HepG2 (cell line): ENCODE measurements around the gene RHOG. TPM values are rescaled to one million over a fixed set of nuclear protein-coding genes. Genes with fewer than 3 reads are reported as not detected.

Experiments used
- ATAC-seq: fragments of 200-7000 bp; cut with Tn5 transposase; 3 replicates; pipeline ENCODE4 v1.9.1; 2020; ENCODE audit warnings: mild to moderate bottlenecking, moderate library complexity
- BruUV-seq: library from RNA; stranded (reverse); fragments of 400-500 nt; replicated peaks from 2 replicates; lab custom pipeline; 2021; lab: Mats Ljungman, UMichigan
- CTCF ChIA-PET: fragments of 300-600 bp; formaldehyde crosslinking; extraction: SDS; loops from one replicate; lab custom pipeline; 2021; ENCODE audit warnings: low total read pairs, inconsistent platforms, low intra/inter-chr PET ratio; lab: Yijun Ruan, JAX
- POLR2A ChIA-PET: fragments of 350-600 bp; sonication (Branson Sonifier 250); formaldehyde crosslinking; loops from one replicate; lab custom pipeline; 2020; ENCODE audit warnings: antibody characterized with exemption, inconsistent platforms; lab: Yijun Ruan, JAX
- DNase-seq: peaks from one replicate; pipeline ENCODE4 v3.0.0-alpha.2; 2015; ENCODE audit warnings: low spot score
- FAIRE-seq: peaks from 3 replicates; lab custom pipeline; 2011; peaks lifted over from hg19 to GRCh38; lab: Jason Lieb, UNC
- H2AFZ ChIP-seq: one replicate; pipeline ENCODE4 v1.6.1; 2011; ENCODE audit warnings: low read length, inconsistent platforms
- H3K27ac ChIP-seq: fragments of 300-600 bp; 3 replicates; pipeline ENCODE4 v1.8.0; 2011; ENCODE audit warnings: mixed run types, mild to moderate bottlenecking, mixed read lengths, low read length, inconsistent platforms; ENCODE audit not compliant: insufficient read depth; ENCODE audit errors: extremely low read length
- H3K27me3 ChIP-seq, 2 experiments: fragments of 200-600 bp in 1 of 2; 2 replicates in 1 of 2; 3 replicates in 1 of 2; pipeline versions ENCODE4 v1.6.0 to v1.8.0; 2011; ENCODE audit warnings: low read length in 2 of 2, mild to moderate bottlenecking in 2 of 2, moderate library complexity in 2 of 2, inconsistent platforms in 1 of 2; ENCODE audit not compliant: insufficient read depth in 2 of 2, control insufficient read depth in 1 of 2
- H3K36me3 ChIP-seq, 2 experiments: fragments of 200-600 bp in 1 of 2; replicated peaks in 1 of 2; 2 replicates in 1 of 2; 3 replicates in 1 of 2; pipeline versions ENCODE4 v1.5.1 to v1.8.0; 2011; ENCODE audit warnings: low read length in 2 of 2, inconsistent platforms in 1 of 2; ENCODE audit not compliant: insufficient read depth in 2 of 2, control insufficient read depth in 1 of 2
- H3K4me1 ChIP-seq: 2 replicates; pipeline ENCODE4 v1.5.1; 2012; ENCODE audit warnings: low read length, inconsistent platforms; ENCODE audit not compliant: insufficient read depth
- H3K4me2 ChIP-seq: 2 replicates; pipeline ENCODE4 v1.6.0; 2011; ENCODE audit warnings: low read depth, low read length, inconsistent platforms
- H3K4me3 ChIP-seq, 3 experiments: fragments of 200-600 bp in 1 of 3; sonication (generic), shearing (Covaris generic) in 1 of 3; replicated peaks in 1 of 3; 2 replicates each; pipeline ENCODE4 v1.5.1; 2011 to 2016; ENCODE audit warnings: low read length in 3 of 3, inconsistent platforms in 2 of 3, low read depth in 2 of 3, mild to moderate bottlenecking in 2 of 3, control low read depth in 1 of 3, mixed read lengths in 1 of 3; ENCODE audit not compliant: insufficient read depth in 1 of 3
- H3K79me2 ChIP-seq: one replicate; pipeline ENCODE4 v1.6.1; 2011; ENCODE audit warnings: low read length, inconsistent platforms; ENCODE audit not compliant: insufficient read depth
- H3K9ac ChIP-seq: 2 replicates; pipeline ENCODE4 v1.6.0; 2011; ENCODE audit warnings: mild to moderate bottlenecking, low read depth, low read length, inconsistent platforms; ENCODE audit not compliant: insufficient read depth
- H3K9me3 ChIP-seq: 2 replicates; pipeline ENCODE4 v1.5.1; 2012; ENCODE audit warnings: mild to moderate bottlenecking, low read length
- H4K20me1 ChIP-seq: 2 replicates; pipeline ENCODE4 v1.6.0; 2011; ENCODE audit warnings: inconsistent platforms, mild to moderate bottlenecking, low read length, moderate library complexity; ENCODE audit not compliant: insufficient read depth
- ARID2 ChIP-seq: sonication (generic); formaldehyde crosslinking; IDR thresholded peaks from 2 replicates; pipeline ENCODE4 v1.8.1; 2022; ENCODE audit warnings: mild to moderate bottlenecking, missing genetic modification reagents, borderline replicate concordance
- BCL6 ChIP-seq: IDR thresholded peaks from 2 replicates; pipeline ENCODE4 v1.6.1; 2016; ENCODE audit warnings: missing genetic modification reagents, missing compliant biosample characterization
- CHD4 ChIP-seq: fragments of 200-600 bp; sonication (generic); IDR thresholded peaks from 2 replicates; pipeline ENCODE4 v1.7.0; 2017; ENCODE audit warnings: mild to moderate bottlenecking, low read length, borderline replicate concordance
- CTCF ChIP-seq: sonication (generic); formaldehyde crosslinking; IDR thresholded peaks from 2 replicates; pipeline ENCODE4 v1.5.0; 2020; ENCODE audit warnings: mild to moderate bottlenecking, missing genetic modification reagents, moderate library complexity
- GATAD2A ChIP-seq: IDR thresholded peaks from 2 replicates; pipeline ENCODE4 v1.6.1; 2016
- HINFP ChIP-seq: sonication (generic); formaldehyde crosslinking; IDR thresholded peaks from 2 replicates; pipeline ENCODE4 v1.4.0; 2020; ENCODE audit warnings: low read depth, mild to moderate bottlenecking, missing genetic modification reagents
- HNRNPH1 ChIP-seq: fragments of 200-400 bp; formaldehyde crosslinking; optimal IDR thresholded peaks from 2 replicates; pipeline ENCODE3; 2017; ENCODE audit warnings: mild to moderate bottlenecking, low read depth, low read length
- NR2F2 ChIP-seq: IDR thresholded peaks from 2 replicates; pipeline ENCODE4 v1.6.1; 2012; ENCODE audit warnings: low read depth, inconsistent platforms, borderline replicate concordance
- RAD21 ChIP-seq: fragments of 450-650 bp; formaldehyde crosslinking; IDR thresholded peaks from 2 replicates; pipeline ENCODE4 v1.5.0; 2020; ENCODE audit warnings: mild to moderate bottlenecking
- RCOR2 ChIP-seq: IDR thresholded peaks from 2 replicates; pipeline ENCODE4 v1.6.1; 2016; ENCODE audit warnings: missing biosample characterization, missing genetic modification reagents
- RFX1 ChIP-seq: fragments of 450-650 bp; IDR thresholded peaks from 2 replicates; pipeline ENCODE4 v1.6.1; 2017
- SAP130 ChIP-seq: IDR thresholded peaks from 2 replicates; pipeline ENCODE4 v1.6.1; 2016; ENCODE audit warnings: low read depth
- SMC3 ChIP-seq: IDR thresholded peaks from 2 replicates; pipeline ENCODE4 v1.6.1; 2011; ENCODE audit warnings: low read length, improper control_type of control experiment
- TGIF2 ChIP-seq: IDR thresholded peaks from 2 replicates; pipeline ENCODE4 v1.6.1; 2016; ENCODE audit warnings: control low read depth, missing compliant biosample characterization
- ZBTB21 ChIP-seq: sonication (generic); formaldehyde crosslinking; IDR thresholded peaks from 2 replicates; pipeline ENCODE4 v1.4.0; 2020; ENCODE audit warnings: missing genetic modification reagents
- ZMYM3 ChIP-seq: sonication (generic); formaldehyde crosslinking; IDR thresholded peaks from 2 replicates; pipeline ENCODE4 v1.5.1; 2020; ENCODE audit warnings: mild to moderate bottlenecking, missing genetic modification reagents
- ZNF430 ChIP-seq: sonication (generic); formaldehyde crosslinking; IDR thresholded peaks from 2 replicates; pipeline ENCODE4 v1.9.0; 2021; ENCODE audit warnings: mild to moderate bottlenecking, missing genetic modification reagents
- WGBS: methylation state at CpG from one replicate; pipeline ENCODE4 v1.1.6; 2017; ENCODE audit warnings: low lambda C conversion rate; 5-methylcytosine and 5-hydroxymethylcytosine counted together
- in situ Hi-C: cut with HindIII; loops from 2 replicates; pipeline ENCODE4 v1.10.0; 2017; ENCODE audit warnings: low pct_unique_long_range_greater_than_20kb; ENCODE audit not compliant: extremely low pct_ligation_motif_present
- intact Hi-C: fragments of 100-400 bp; cut with micrococcal nuclease; formaldehyde crosslinking; loops from one replicate; pipeline ENCODE4 v1.10.0; 2022; ENCODE audit not compliant: unreplicated experiment
- polyA plus RNA-seq, 8 experiments: library from polyadenylated mRNA; depleted of rRNA in 3 of 8; stranded (reverse) in 7 of 8; unstranded in 1 of 8; fragments of >200 nt; fragmentation: Illumina TruSeq in 4 of 8; extraction: Trizol in 4 of 8; gene quantifications; 2 replicates each; pipeline versions ENCODE4 v1.2.1 to v1.2.3, GENCODE V29; 2011 to 2016; ENCODE audit warnings: low read depth in 4 of 8, missing spikeins in 1 of 8, mixed read lengths in 1 of 8; ENCODE audit not compliant: insufficient read depth in 1 of 8
- total RNA-seq, 5 experiments: library from RNA; depleted of rRNA; stranded (reverse); fragments of >200 nt; fragmentation: Illumina TruSeq; extraction: Trizol; gene quantifications; 2 replicates each; pipeline ENCODE4 v1.2.3, GENCODE V29; 2016; ENCODE audit warnings: low read depth in 1 of 5
- TF ChIP-seq, protein P1 (sequence below): sonication (generic); formaldehyde crosslinking; IDR thresholded peaks from 2 replicates; pipeline ENCODE4 v1.4.0; 2020; ENCODE audit warnings: missing genetic modification reagents

RHOG gene
- total and polyA plus RNA-seq, 2 of the 13 experiments (the other 11 are each of a cell fraction or from before 2014, with no cell fraction given), result 7.7 to 23.4 TPM

- TF ChIP-seq ARID2 (CRISPR knock-in tag) (no peak), HINFP (CRISPR knock-in tag) (no peak), HNRNPH1 (no peak), TGIF2 (CRISPR knock-in tag) (no peak)
- TF ChIP-seq, all 625 proteins: peak for 0
These were observed 31.2 kb downstream of the RHOG start (continued) for GRCh38 chr11:3809624-3809928.

DNA sequence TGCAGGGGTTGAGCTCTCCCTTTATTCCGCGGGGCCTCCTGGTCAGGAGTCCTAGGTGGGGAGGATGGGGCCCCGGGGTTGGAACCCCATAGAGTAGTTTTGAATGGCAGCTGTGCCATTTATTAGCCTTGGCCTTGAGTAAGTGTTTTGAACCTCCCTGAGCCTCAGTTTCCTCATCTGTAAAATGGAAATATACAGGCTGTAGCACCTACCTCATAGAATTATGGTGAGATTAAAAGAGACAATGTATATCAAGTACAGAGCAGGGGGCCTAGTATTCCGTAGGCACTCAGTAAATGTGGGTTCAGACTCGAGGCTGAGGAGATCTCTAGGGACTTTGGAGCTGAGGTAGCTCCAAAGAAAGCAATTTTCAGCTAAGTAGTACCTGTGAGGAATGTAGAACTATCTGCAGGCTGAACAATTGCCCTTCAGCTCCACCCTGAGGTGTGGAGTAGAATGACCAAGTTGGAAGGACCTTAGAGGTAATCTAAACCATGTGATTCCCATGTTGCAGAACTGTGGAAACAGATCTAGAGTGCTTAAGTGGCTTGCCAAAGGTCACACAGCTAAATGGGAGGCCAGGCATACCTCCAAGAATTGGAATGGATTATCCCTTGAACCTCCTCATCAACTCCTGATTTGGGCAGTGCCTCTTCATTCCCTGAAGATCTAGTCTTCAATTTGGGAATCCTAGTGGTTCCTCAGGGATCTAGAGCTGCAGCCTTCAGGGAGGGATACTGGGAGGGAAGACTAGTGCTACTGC lies 31.7 kb downstream of the RHOG start:
- CTCF ChIA-PET, result no interaction called here
- peak overlapping the region; percentile 88 for H3K4me2 ChIP-seq
- TSS peak; percentile 67 for BruUV-seq
- no peaks in the 10 kb centered on the region for H3K9me3 ChIP-seq
- 8% methylated on average over 3 of the region's 5 CpGs for WGBS
- H3K4me1 ChIP-seq, result peaks cover 19% of the 10 kb centered on the region
- intact Hi-C loops (loop anchor here (1.0 to 2.0 kb wide), 3 partner anchors 32 to 263 kb away; partner anchors contain the start of gene RHOG), in situ Hi-C loops (no loop called here)
- peak; percentile 74 for DNase-seq
- no peaks in the 10 kb centered on the region; a peak in 1 of 5 replicates for H3K27me3 ChIP-seq
- H3K36me3 ChIP-seq, result peaks cover 0 to 3% of the 10 kb centered on the region in 2 experiments; a peak in 2 of 5 replicates
- FAIRE-seq, result peak; percentile 96
- no peaks in the 10 kb centered on the region for H4K20me1 ChIP-seq
- no peak overlapping the region for H2AFZ ChIP-seq
- H3K9ac ChIP-seq, result peak overlapping the region; percentile 65
- H3K27ac ChIP-seq, result peak overlapping the region; percentile 48
- ATAC-seq, result peak; percentile 81
- peak overlapping the region; percentile 68 to 96 (median 84) for H3K4me3 ChIP-seq
- POLR2A ChIA-PET, result interaction anchor here (1.0 to 2.5 kb wide), 7 partner anchors 11 to 46 kb away, joined by 4 to 35 read pairs (median 6); partner anchors contain the start of genes NUP98, RHOG and STIM1
- no peaks in the 10 kb centered on the region for H3K79me2 ChIP-seq
- TF ChIP-seq TGIF2 (CRISPR knock-in tag) (0 out of 2 replicates have a peak, but pooled peaks have one; percentile 40), SAP130 (CRISPR knock-in tag) (peak; percentile 10; the same call in 1 of the 2 replicates), SMC3 (peak; percentile 50), ZMYM3 (0 out of 2 replicates have a peak, but pooled peaks have one; percentile 42), ZNF430 (0 out of 2 replicates have a peak, but pooled peaks have one; percentile 39), ZBTB21 (CRISPR knock-in tag) (no peak), NR2F2 (0 out of 2 replicates have a peak, but pooled peaks have one; percentile 7), CTCF (peak; percentile 72), RFX1 (no peak), RAD21 (CRISPR knock-in tag) (peak; percentile 38), RCOR2 (0 out of 2 replicates have a peak, but pooled peaks have one; percentile 31), BCL6 (CRISPR knock-in tag) (0 out of 2 replicates have a peak, but pooled peaks have one; percentile 5), GATAD2A (0 out of 2 replicates have a peak, but pooled peaks have one; percentile 11), CHD4 (peak; percentile 52; the same call in 1 of the 2 replicates)
- TF ChIP-seq, protein P1, sequence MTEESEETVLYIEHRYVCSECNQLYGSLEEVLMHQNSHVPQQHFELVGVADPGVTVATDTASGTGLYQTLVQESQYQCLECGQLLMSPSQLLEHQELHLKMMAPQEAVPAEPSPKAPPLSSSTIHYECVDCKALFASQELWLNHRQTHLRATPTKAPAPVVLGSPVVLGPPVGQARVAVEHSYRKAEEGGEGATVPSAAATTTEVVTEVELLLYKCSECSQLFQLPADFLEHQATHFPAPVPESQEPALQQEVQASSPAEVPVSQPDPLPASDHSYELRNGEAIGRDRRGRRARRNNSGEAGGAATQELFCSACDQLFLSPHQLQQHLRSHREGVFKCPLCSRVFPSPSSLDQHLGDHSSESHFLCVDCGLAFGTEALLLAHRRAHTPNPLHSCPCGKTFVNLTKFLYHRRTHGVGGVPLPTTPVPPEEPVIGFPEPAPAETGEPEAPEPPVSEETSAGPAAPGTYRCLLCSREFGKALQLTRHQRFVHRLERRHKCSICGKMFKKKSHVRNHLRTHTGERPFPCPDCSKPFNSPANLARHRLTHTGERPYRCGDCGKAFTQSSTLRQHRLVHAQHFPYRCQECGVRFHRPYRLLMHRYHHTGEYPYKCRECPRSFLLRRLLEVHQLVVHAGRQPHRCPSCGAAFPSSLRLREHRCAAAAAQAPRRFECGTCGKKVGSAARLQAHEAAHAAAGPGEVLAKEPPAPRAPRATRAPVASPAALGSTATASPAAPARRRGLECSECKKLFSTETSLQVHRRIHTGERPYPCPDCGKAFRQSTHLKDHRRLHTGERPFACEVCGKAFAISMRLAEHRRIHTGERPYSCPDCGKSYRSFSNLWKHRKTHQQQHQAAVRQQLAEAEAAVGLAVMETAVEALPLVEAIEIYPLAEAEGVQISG (CRISPR knock-in tag), result peak; percentile 67
